Parathyroid adenoma (tissue), 2 donors: ENCODE data around the gene ACOX1.

Experiments used
- H2AFZ ChIP-seq: fragments of 300-600 bp; sonication (generic); one replicate; pipeline ENCODE4 v1.7.0; 2017; ENCODE audit warnings: antibody characterized with exemption, mild to moderate bottlenecking
- H3K27ac ChIP-seq: fragments of 300-600 bp; sonication (generic); one replicate; pipeline ENCODE4 v1.7.0; 2017
- H3K27me3 ChIP-seq: fragments of 300-600 bp; sonication (generic); one replicate; pipeline ENCODE4 v1.7.0; 2017; ENCODE audit warnings: low read length; ENCODE audit not compliant: control insufficient read depth, insufficient read depth
- H3K36me3 ChIP-seq: fragments of 300-600 bp; sonication (generic); one replicate; pipeline ENCODE4 v1.7.0; 2017; ENCODE audit warnings: low read length; ENCODE audit not compliant: control insufficient read depth, insufficient read depth
- H3K4me1 ChIP-seq: fragments of 300-600 bp; sonication (generic); one replicate; pipeline ENCODE4 v1.7.0; 2017; ENCODE audit warnings: control low read depth
- H3K4me2 ChIP-seq: fragments of 300-600 bp; sonication (generic); one replicate; pipeline ENCODE4 v1.7.0; 2017; ENCODE audit warnings: low read length
- H3K4me3 ChIP-seq: fragments of 300-600 bp; sonication (generic); one replicate; pipeline ENCODE4 v1.7.0; 2017; ENCODE audit warnings: low read depth, low read length
- H3K79me2 ChIP-seq: fragments of 300-600 bp; sonication (generic); one replicate; pipeline ENCODE4 v1.7.0; 2017; ENCODE audit warnings: control low read depth
- H3K9ac ChIP-seq: fragments of 300-600 bp; sonication (generic); one replicate; pipeline ENCODE4 v1.7.0; 2017; ENCODE audit warnings: mild to moderate bottlenecking
- H3K9me3 ChIP-seq: fragments of 300-600 bp; sonication (generic); one replicate; pipeline ENCODE4 v1.7.0; 2017; ENCODE audit warnings: low read length; ENCODE audit not compliant: control insufficient read depth
- CTCF ChIP-seq: fragments of 300-600 bp; sonication (generic); IDR thresholded peaks from one replicate; pipeline ENCODE4 v1.7.0; 2017; ENCODE audit warnings: antibody characterized with exemption, mild to moderate bottlenecking
- donor health status: primary hyperparathyroidism.

The ACOX1 gene

GRCh38 chr17:76009969-76010661 is 31.1 kb upstream of the ACOX1 start:
- H3K9me3 ChIP-seq = no peaks in the 10 kb centered on the region
- H3K4me1 ChIP-seq = peaks cover 7% of the 10 kb centered on the region
- no peak for TF ChIP-seq CTCF
- H3K9ac ChIP-seq = no peak overlapping the region
- no peak overlapping the region for H3K4me2 ChIP-seq
- H3K27ac ChIP-seq = no peak overlapping the region
- no peak overlapping the region for H2AFZ ChIP-seq
- H3K27me3 ChIP-seq = no peaks in the 10 kb centered on the region
- H3K79me2 ChIP-seq = no peaks in the 10 kb centered on the region
- H3K36me3 ChIP-seq = no peaks in the 10 kb centered on the region
- no peak overlapping the region for H3K4me3 ChIP-seq

DNA sequence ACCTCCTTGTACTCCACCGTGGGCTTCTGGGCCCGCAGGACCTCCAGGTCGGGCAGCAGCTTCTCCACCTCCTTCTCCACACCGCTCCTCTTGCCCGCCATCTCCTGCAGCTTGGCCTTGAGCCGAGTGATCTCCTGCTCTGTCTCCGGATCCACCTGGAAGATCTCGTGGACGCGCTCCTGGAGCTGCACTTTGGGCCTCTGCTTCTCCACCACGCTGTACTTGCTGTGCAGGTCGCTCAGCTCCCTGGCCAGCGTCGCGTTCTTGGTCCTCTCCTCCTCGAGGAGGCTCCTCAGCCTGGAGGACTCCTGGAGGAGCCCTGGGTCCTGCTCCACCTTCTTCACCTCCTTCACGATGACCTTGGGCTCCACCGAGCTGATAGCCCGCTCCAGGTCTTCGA is 30.5 kb upstream of the ACOX1 start:
- H3K36me3 ChIP-seq = no peaks in the 10 kb centered on the region
- H3K4me3 ChIP-seq = no peak overlapping the region
- no peak overlapping the region for H3K27ac ChIP-seq
- no peaks in the 10 kb centered on the region for H3K27me3 ChIP-seq
- H3K79me2 ChIP-seq = no peaks in the 10 kb centered on the region
- H2AFZ ChIP-seq = no peak overlapping the region
- peaks cover 6% of the 10 kb centered on the region for H3K4me1 ChIP-seq
- H3K9ac ChIP-seq = no peak overlapping the region
- TF ChIP-seq CTCF = no peak
- no peaks in the 10 kb centered on the region for H3K9me3 ChIP-seq
- no peak overlapping the region for H3K4me2 ChIP-seq

DNA sequence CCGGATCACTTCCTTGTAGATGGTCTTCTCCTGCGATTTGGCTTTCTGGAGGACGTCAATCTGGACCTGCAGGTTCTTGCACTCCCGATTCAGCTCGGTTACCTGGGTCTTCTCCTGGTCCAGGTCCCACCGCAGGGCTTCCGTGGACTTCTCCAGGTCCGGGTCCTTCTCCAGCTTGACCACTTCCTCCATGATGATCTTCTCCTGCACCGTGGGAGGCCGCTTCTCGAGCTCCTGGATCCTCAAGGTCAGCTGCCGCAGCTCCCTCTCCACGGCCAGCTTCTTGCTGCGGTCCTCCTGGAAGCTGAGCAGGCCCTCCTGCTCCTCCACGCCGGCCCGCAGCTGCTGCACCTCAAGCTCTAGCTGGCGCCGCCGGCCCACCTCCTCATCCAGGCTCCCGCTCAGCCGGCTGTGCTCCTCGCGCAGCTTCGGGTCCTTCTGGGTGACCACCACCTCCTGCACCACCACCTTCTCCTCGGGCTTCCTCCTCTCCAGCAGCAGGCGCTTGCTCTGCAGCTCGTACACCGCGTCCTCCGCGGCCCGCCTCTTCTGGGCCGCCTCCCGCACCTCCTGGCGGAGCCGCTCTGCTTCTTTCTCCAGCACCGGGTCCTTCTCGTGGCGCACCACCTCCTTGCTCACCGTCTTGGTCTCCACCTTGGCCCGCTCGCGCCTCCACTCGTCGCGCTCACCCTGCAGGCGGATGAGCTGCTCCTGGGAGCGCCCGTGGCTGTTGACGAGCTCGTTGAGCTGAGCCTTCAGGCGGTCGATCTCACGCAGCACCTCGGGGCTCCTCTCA is 29.9 kb upstream of the ACOX1 start:
- no peaks in the 10 kb centered on the region for H3K9me3 ChIP-seq

DNA sequence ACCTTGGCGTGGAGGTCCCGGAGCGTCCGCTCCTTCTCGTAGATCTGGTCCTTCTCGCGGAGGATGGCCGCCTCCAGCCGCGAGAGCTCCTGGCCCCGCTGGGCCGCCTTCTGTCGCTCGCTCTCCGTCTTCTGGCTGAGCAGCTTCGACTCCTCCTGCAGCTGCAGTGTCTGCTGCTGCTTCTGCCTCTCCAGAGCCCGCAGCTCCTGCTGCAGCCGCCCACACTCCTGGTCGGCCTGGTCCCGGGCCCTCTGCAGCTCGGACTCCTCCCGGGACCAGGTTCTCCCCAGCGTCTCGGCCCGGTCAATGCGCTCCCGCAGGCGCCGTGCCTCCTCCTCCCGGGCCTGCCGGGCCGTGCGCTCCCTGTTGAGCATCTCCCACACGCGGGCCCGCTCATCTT is 29.2 kb upstream of the ACOX1 start:
- Histone ChIP-seq H2AFZ (no peak overlapping the region), H3K4me3 (no peak overlapping the region), H3K4me2 (no peak overlapping the region), H3K9me3 (no peaks in the 10 kb centered on the region), H3K9ac (no peak overlapping the region), H3K79me2 (no peaks in the 10 kb centered on the region), H3K36me3 (no peaks in the 10 kb centered on the region), H3K27ac (no peak overlapping the region), H3K27me3 (no peaks in the 10 kb centered on the region), H3K4me1 (no peaks in the 10 kb centered on the region)
- TF ChIP-seq CTCF = no peak

More for the DNA sequence above, 29.9 kb upstream of the ACOX1 start:
- no peak for TF ChIP-seq CTCF
- H2AFZ ChIP-seq = no peak overlapping the region
- no peaks in the 10 kb centered on the region for H3K27me3 ChIP-seq
- no peaks in the 10 kb centered on the region for H3K79me2 ChIP-seq
- H3K9ac ChIP-seq = no peak overlapping the region
- no peak overlapping the region for H3K4me3 ChIP-seq
- no peaks in the 10 kb centered on the region for H3K36me3 ChIP-seq
- no peak overlapping the region for H3K27ac ChIP-seq
- H3K4me1 ChIP-seq = peaks cover under 1% of the 10 kb centered on the region
- no peak overlapping the region for H3K4me2 ChIP-seq
